K562 (cell line): Measurements from ENCODE around the gene TOM1L2. TPM values are rescaled to one million over a fixed set of nuclear protein-coding genes. Genes with fewer than 3 reads are reported as not detected.
A peak's percentile ranks its signal among the peaks of the same experiment; 100 is the strongest.

Experiments
- ATAC-seq: fragments of 200-7000 bp; cut with Tn5 transposase; 3 replicates; pipeline ENCODE4 v1.9.1; 2020; ENCODE audit warnings: moderate library complexity
- BruUV-seq: library from RNA; stranded (reverse); fragments of 400-500 nt; replicated peaks from 2 replicates; lab custom pipeline; 2021; lab: Mats Ljungman, UMichigan
- CTCF ChIA-PET: fragments of 300-600 bp; formaldehyde crosslinking; extraction: SDS; loops from one replicate; lab custom pipeline; 2021; ENCODE audit warnings: low intra/inter-chr PET ratio; lab: Yijun Ruan, JAX
- POLR2A ChIA-PET: fragments of 300-600, 350-650 bp; sonication (Branson Sonifier 250); formaldehyde crosslinking; extraction: SDS; loops from one replicate; lab custom pipeline; 2021; ENCODE audit warnings: antibody characterized with exemption, inconsistent platforms; lab: Yijun Ruan, JAX
- DNase-seq, 4 experiments: peaks; one replicate each; pipeline versions ENCODE4 v3.0.0 to v3.0.0-alpha.2; 2011 to 2018; ENCODE audit warnings: low spot score in 3 of 4, mixed read lengths in 3 of 4; ENCODE audit errors: extremely low read depth in 1 of 4
- FAIRE-seq: peaks from 2 replicates; lab custom pipeline; 2011; peaks lifted over from hg19 to GRCh38; lab: Jason Lieb, UNC
- H2AFZ ChIP-seq: 2 replicates; pipeline ENCODE4 v1.6.0; 2011; ENCODE audit warnings: low read depth, low read length, control low read depth, inconsistent platforms
- H3K27ac ChIP-seq: fragments of 200-600 bp; 3 replicates; pipeline ENCODE4 v1.8.0; 2011; ENCODE audit warnings: low read depth, mild to moderate bottlenecking, control low read depth, inconsistent platforms, low read length, moderate library complexity, mixed read lengths; ENCODE audit errors: extremely low read depth
- H3K27me3 ChIP-seq, 2 experiments: fragments of 300-600 bp in 1 of 2; 2 replicates in 1 of 2; 3 replicates in 1 of 2; pipeline versions ENCODE4 v1.6.0 to v1.8.0; 2011; ENCODE audit warnings: inconsistent platforms in 2 of 2, low read length in 2 of 2, mild to moderate bottlenecking in 1 of 2, mixed read lengths in 1 of 2, moderate library complexity in 1 of 2; ENCODE audit not compliant: control insufficient read depth in 2 of 2, insufficient read depth in 2 of 2
- H3K36me3 ChIP-seq: fragments of 300-600 bp; 3 replicates; pipeline ENCODE4 v1.8.0; 2011; ENCODE audit warnings: mild to moderate bottlenecking, low read length, inconsistent platforms; ENCODE audit not compliant: control insufficient read depth, insufficient read depth
- H3K4me1 ChIP-seq, 2 experiments: fragments of 200-600 bp in 1 of 2; replicated peaks in 1 of 2; 2 replicates in 1 of 2; 3 replicates in 1 of 2; pipeline versions ENCODE4 v1.5.1 to v1.8.0; 2011; ENCODE audit warnings: inconsistent platforms in 2 of 2, low read length in 2 of 2, mild to moderate bottlenecking in 1 of 2, mixed read lengths in 1 of 2, moderate library complexity in 1 of 2; ENCODE audit not compliant: control insufficient read depth in 2 of 2, insufficient read depth in 2 of 2
- H3K4me2 ChIP-seq: 2 replicates; pipeline ENCODE4 v1.6.1; 2011; ENCODE audit warnings: low read length, control low read depth, inconsistent platforms, mixed read lengths; ENCODE audit not compliant: insufficient read depth
- H3K4me3 ChIP-seq: fragments of 200-600 bp; sonication (generic), shearing (Covaris generic); 2 replicates; pipeline ENCODE4 v1.5.1; 2016; ENCODE audit warnings: control low read depth, inconsistent platforms
- H3K79me2 ChIP-seq: fragments of 200-600 bp; 3 replicates; pipeline ENCODE4 v1.8.0; 2011; ENCODE audit warnings: low read length, inconsistent platforms; ENCODE audit not compliant: control insufficient read depth, insufficient read depth
- H3K9ac ChIP-seq, 2 experiments: 2 replicates each; pipeline versions ENCODE4 v1.6.0 to v1.6.1; 2011; ENCODE audit warnings: low read depth in 2 of 2, low read length in 2 of 2, control low read depth in 1 of 2, inconsistent platforms in 1 of 2, mild to moderate bottlenecking in 1 of 2, mixed read lengths in 1 of 2; ENCODE audit not compliant: insufficient read depth in 1 of 2
- H3K9me1 ChIP-seq: one replicate; pipeline ENCODE4 v1.6.0; 2011; ENCODE audit warnings: inconsistent platforms, mild to moderate bottlenecking, low read length, moderate library complexity; ENCODE audit not compliant: control insufficient read depth, insufficient read depth
- H3K9me3 ChIP-seq: replicated peaks from 2 replicates; pipeline ENCODE4 v1.5.1; 2011; ENCODE audit warnings: low read depth, low read length, inconsistent platforms; ENCODE audit not compliant: control insufficient read depth, insufficient read depth
- H4K20me1 ChIP-seq: replicated peaks from 2 replicates; pipeline ENCODE4 v1.6.1; 2011; ENCODE audit warnings: low read length, inconsistent platforms, mixed read lengths; ENCODE audit not compliant: control insufficient read depth, insufficient read depth
- CCNT2 ChIP-seq: IDR thresholded peaks from 2 replicates; pipeline ENCODE4 v1.6.1; 2011; ENCODE audit warnings: borderline replicate concordance, low read depth, mild to moderate bottlenecking, moderate library complexity, mixed read lengths, low read length; ENCODE audit not compliant: insufficient read length; ENCODE audit errors: extremely low read depth
- CTCF ChIP-seq, 3 experiments: IDR thresholded peaks in 2 of 3; conservative IDR thresholded peaks in 1 of 3; 2 replicates each; pipeline ENCODE4 v1.5.1; 2011 to 2012; ENCODE audit warnings: low read length in 3 of 3, mild to moderate bottlenecking in 3 of 3, control low read depth in 2 of 3, improper control_type of control experiment in 1 of 3, inconsistent platforms in 1 of 3, low read depth in 1 of 3, mixed read lengths in 1 of 3, moderate library complexity in 1 of 3; ENCODE audit not compliant: insufficient read depth in 2 of 3
- DNMT1 ChIP-seq: fragments of 450-650 bp; IDR thresholded peaks from 2 replicates; pipeline ENCODE4 v1.6.1; 2016; ENCODE audit warnings: antibody characterized with exemption, mild to moderate bottlenecking
- FIP1L1 ChIP-seq: fragments of 200-400 bp; formaldehyde crosslinking; IDR thresholded peaks from 2 replicates; pipeline ENCODE4 v1.6.1; 2018; ENCODE audit warnings: mild to moderate bottlenecking, low read depth, low read length; ENCODE audit not compliant: poor library complexity, severe bottlenecking
- HMGN3 ChIP-seq: IDR thresholded peaks from 2 replicates; pipeline ENCODE4 v1.6.1; 2011; ENCODE audit warnings: borderline replicate concordance, low read depth, mild to moderate bottlenecking, mixed read lengths, low read length; ENCODE audit not compliant: insufficient read length; ENCODE audit errors: extremely low read depth
- HNRNPK ChIP-seq: fragments of 200-400 bp; formaldehyde crosslinking; IDR thresholded peaks from one replicate; pipeline ENCODE4 v1.6.1; 2018; ENCODE audit warnings: mild to moderate bottlenecking, low read depth, low read length; ENCODE audit not compliant: poor library complexity, severe bottlenecking
- JUNB ChIP-seq: fragments of 450-650 bp; formaldehyde crosslinking; conservative IDR thresholded peaks from 2 replicates; pipeline ENCODE4 v1.4.0; 2020; ENCODE audit warnings: mild to moderate bottlenecking
- NEUROD1 ChIP-seq: fragments of 150-350 bp; IDR thresholded peaks from 2 replicates; pipeline ENCODE4 v1.6.1; 2014; ENCODE audit warnings: borderline replicate concordance, low read length, low read depth; ENCODE audit not compliant: partially characterized antibody
- NR2C2 ChIP-seq, 2 experiments: fragments of 200-800 bp in 1 of 2; sonication (Bioruptor generic) in 1 of 2; sonication (generic) in 1 of 2; formaldehyde crosslinking in 1 of 2; IDR thresholded peaks; 2 replicates each; pipeline versions ENCODE4 v1.6.1 to v1.8.0; 2016 to 2022; ENCODE audit warnings: mild to moderate bottlenecking in 1 of 2, missing compliant biosample characterization in 1 of 2, missing genetic modification characterization in 1 of 2, missing genetic modification reagents in 1 of 2
- POLR2AphosphoS2 ChIP-seq: IDR thresholded peaks from 2 replicates; pipeline ENCODE4 v1.6.1; 2012; ENCODE audit warnings: low read length, improper control_type of control experiment
- POLR2G ChIP-seq: fragments of 200-400 bp; formaldehyde crosslinking; IDR thresholded peaks from 2 replicates; pipeline ENCODE4 v1.6.1; 2017; ENCODE audit warnings: low read depth, mild to moderate bottlenecking, antibody characterized with exemption, low read length, moderate library complexity
- PTBP1 ChIP-seq: fragments of 200-400 bp; formaldehyde crosslinking; IDR thresholded peaks from 2 replicates; pipeline ENCODE4 v1.6.1; 2017; ENCODE audit warnings: low read depth, low read length
- RBFOX2 ChIP-seq: fragments of 200-400 bp; formaldehyde crosslinking; IDR thresholded peaks from 2 replicates; pipeline ENCODE4 v1.6.1; 2017; ENCODE audit warnings: low read depth, mild to moderate bottlenecking, low read length, moderate library complexity
- RBM17 ChIP-seq: fragments of 200-400 bp; formaldehyde crosslinking; IDR thresholded peaks from 2 replicates; pipeline ENCODE4 v1.6.1; 2017; ENCODE audit warnings: low read depth, mild to moderate bottlenecking, low read length, borderline replicate concordance
- RBM22 ChIP-seq: fragments of 200-400 bp; formaldehyde crosslinking; IDR thresholded peaks from 2 replicates; pipeline ENCODE4 v1.6.1; 2018; ENCODE audit warnings: low read length, low read depth; ENCODE audit not compliant: poor library complexity, severe bottlenecking
- SUPT5H ChIP-seq: fragments of 450-650 bp; IDR thresholded peaks from 2 replicates; pipeline ENCODE4 v1.6.1; 2016
- WGBS: fragments of 100-300 bp; shearing (Covaris generic); methylation state at CpG from one replicate; pipeline ENCODE4 v1.1.6; 2016; ENCODE audit warnings: low coverage, mixed read lengths; ENCODE audit not compliant: insufficient coverage; ENCODE audit errors: missing lambda C conversion rate; 5-methylcytosine and 5-hydroxymethylcytosine counted together
- in situ Hi-C: fragments of 300-500 bp; cut with MboI; formaldehyde crosslinking; loops from 4 replicates; pipeline ENCODE4 v1.15.0; 2018; ENCODE audit warnings: inconsistent platforms, mixed read lengths
- intact Hi-C: fragments of 100-400 bp; cut with micrococcal nuclease; formaldehyde crosslinking; loops from 2 replicates; pipeline ENCODE4 v1.14.2; 2022
- polyA plus RNA-seq, 8 experiments: library from polyadenylated mRNA; depleted of rRNA in 4 of 8; stranded (reverse) in 5 of 8; unstranded in 3 of 8; fragments of >200 nt; fragmentation: Nextera tagmentation in 2 of 8; fragmentation: Illumina TruSeq in 1 of 8; extraction: Ambion mirVana in 2 of 8; extraction: Trizol in 1 of 8; gene quantifications; 2 replicates each; pipeline versions ENCODE4 v1.2.1 to v1.2.3, GENCODE V29; 2011 to 2014; ENCODE audit warnings: inconsistent platforms in 1 of 8, missing spikeins in 1 of 8
- total RNA-seq, 7 experiments: library from RNA; depleted of rRNA in 6 of 7; stranded (reverse); fragments of >200 nt in 6 of 7; fragmentation: Illumina TruSeq in 2 of 7; extraction: Trizol in 2 of 7; gene quantifications; 2 replicates each; pipeline versions ENCODE4 v1.2.1 to v1.2.3, GENCODE V29; 2011 to 2021; ENCODE audit warnings: low replicate concordance in 1 of 7

The TOM1L2 gene
- total and polyA plus RNA-seq, 9 of the 15 experiments (the other 6 are each of a cell fraction or from before 2014, with no cell fraction given), result 0.07 to 6.0 (median 2.5) TPM

GRCh38 chr17:17810084-17810894 lies 161.9 kb downstream of the TOM1L2 start:
- no peak overlapping the region for H2AFZ ChIP-seq
- H3K27me3 ChIP-seq, result no peaks in the 10 kb centered on the region
- FAIRE-seq (no peak), DNase-seq (peak in 1 of 4 experiments; percentile 22), ATAC-seq (peak; percentile 17)
- no TSS peak for BruUV-seq
- ChIA-PET POLR2A (interaction anchor here (1.4 to 1.5 kb wide), 2 partner anchors 10 to 12 kb away, joined by 3 to 4 read pairs; no protein-coding TSS in a partner anchor), CTCF (interaction anchor here (0.6 kb wide), 1 partner anchor 53 kb away, joined by 3 read pairs; no protein-coding TSS in a partner anchor)
- H3K4me3 ChIP-seq, result no peak overlapping the region
- no peak overlapping the region for H3K27ac ChIP-seq
- H3K9ac ChIP-seq, result no peak overlapping the region
- 92% methylated on average over 22 of the region's 68 CpGs for WGBS
- in situ Hi-C loops (no loop called here), intact Hi-C loops (no loop called here)
- peaks cover under 1% of the 10 kb centered on the region for H4K20me1 ChIP-seq
- no peaks in the 10 kb centered on the region for H3K9me1 ChIP-seq
- peaks cover 56% of the 10 kb centered on the region; the same call in 2 of the 3 replicates for H3K36me3 ChIP-seq
- peaks cover 6 to 71% of the 10 kb centered on the region in 2 experiments; a peak in 4 of 5 replicates for H3K4me1 ChIP-seq
- no peak overlapping the region for H3K4me2 ChIP-seq
- H3K9me3 ChIP-seq, result no peaks in the 10 kb centered on the region
- H3K79me2 ChIP-seq, result no peaks in the 10 kb centered on the region; the same call in 2 of the 3 replicates
- TF ChIP-seq DNMT1, result no peak
- TF ChIP-seq PTBP1, result peak; percentile 30; the same call in 1 of the 2 replicates
- peak; percentile 37 for TF ChIP-seq HMGN3
- TF ChIP-seq RBFOX2, result peak; percentile 52; the same call in 1 of the 2 replicates
- 0 out of 6 replicates have a peak, but pooled peaks of 1 of the 3 experiments have one; percentile 13 for TF ChIP-seq CTCF (IDR thresholded peaks at IDR 0.05 in 2 of 3, conservative IDR thresholded peaks at IDR 0.05 in 1 of 3; ENCODE audit: insufficient read depth in 2 of 3, low read depth in 1 of 3, low read length in 3 of 3)
- TF ChIP-seq HNRNPK, result no peak
- TF ChIP-seq RBM22, result peak; percentile 91
- TF ChIP-seq POLR2G, result peak; percentile 79
- TF ChIP-seq NEUROD1, result peak; percentile 44
- TF ChIP-seq JUNB (CRISPR knock-in tag), result no peak
- peak; percentile 60; the same call in 1 of the 2 replicates for TF ChIP-seq SUPT5H
- peak; percentile 19 for TF ChIP-seq FIP1L1
- TF ChIP-seq NR2C2 (CRISPR knock-in tag; IDR thresholded peaks at IDR 0.05), result no peak
- no peak for TF ChIP-seq NR2C2 (tag; IDR thresholded peaks at IDR 0.05)
- TF ChIP-seq RBM17, result no peak
- TF ChIP-seq POLR2AphosphoS2, result 0 out of 2 replicates have a peak, but pooled peaks have one; percentile 49
- TF ChIP-seq CCNT2, result peak; percentile 52
